ENCODE results near the gene CALB2.

- no peak for TF ChIP-seq POLR2A (IDR thresholded peaks at IDR 0.05; ENCODE audit: low read length)
- no peak for TF ChIP-seq GATA1 (IDR thresholded peaks at IDR 0.05; ENCODE audit: low read depth, low read length)
Observed at GRCh38 chr16:71327720-71328119, 30.8 kb upstream of the CALB2 start.

Data from erythroblast (primary cell).